Measurements from ENCODE around the gene GRK6.

DNA sequence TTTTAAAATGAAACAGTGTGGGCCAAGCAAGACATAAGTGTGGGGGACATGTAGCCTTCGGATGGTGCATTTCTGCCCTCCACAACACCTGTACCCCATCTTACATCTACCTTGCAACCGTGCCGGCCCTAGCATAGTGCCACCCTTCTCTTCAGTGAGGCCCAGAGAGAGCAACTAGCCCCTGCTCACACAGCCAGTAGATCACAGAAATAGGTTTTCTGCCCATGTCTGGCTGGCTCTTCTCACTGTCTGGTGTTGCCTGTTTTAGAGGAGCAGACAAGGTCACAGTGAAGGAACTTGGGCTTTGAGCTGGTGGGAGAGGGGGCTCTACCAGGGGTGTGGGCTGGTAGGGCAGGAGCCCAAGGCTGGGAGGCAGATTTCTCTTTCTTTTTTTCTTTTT is 59.8 kb downstream of the GRK6 start:
- no peak for TF ChIP-seq ZNF589 (CRISPR knock-in tag; IDR thresholded peaks at IDR 0.05; ENCODE audit: low read depth)
- TF ChIP-seq, protein P1, sequence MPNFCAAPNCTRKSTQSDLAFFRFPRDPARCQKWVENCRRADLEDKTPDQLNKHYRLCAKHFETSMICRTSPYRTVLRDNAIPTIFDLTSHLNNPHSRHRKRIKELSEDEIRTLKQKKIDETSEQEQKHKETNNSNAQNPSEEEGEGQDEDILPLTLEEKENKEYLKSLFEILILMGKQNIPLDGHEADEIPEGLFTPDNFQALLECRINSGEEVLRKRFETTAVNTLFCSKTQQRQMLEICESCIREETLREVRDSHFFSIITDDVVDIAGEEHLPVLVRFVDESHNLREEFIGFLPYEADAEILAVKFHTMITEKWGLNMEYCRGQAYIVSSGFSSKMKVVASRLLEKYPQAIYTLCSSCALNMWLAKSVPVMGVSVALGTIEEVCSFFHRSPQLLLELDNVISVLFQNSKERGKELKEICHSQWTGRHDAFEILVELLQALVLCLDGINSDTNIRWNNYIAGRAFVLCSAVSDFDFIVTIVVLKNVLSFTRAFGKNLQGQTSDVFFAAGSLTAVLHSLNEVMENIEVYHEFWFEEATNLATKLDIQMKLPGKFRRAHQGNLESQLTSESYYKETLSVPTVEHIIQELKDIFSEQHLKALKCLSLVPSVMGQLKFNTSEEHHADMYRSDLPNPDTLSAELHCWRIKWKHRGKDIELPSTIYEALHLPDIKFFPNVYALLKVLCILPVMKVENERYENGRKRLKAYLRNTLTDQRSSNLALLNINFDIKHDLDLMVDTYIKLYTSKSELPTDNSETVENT (CRISPR knock-in tag; IDR thresholded peaks at IDR 0.05): no peak
- TF ChIP-seq, protein P2, sequence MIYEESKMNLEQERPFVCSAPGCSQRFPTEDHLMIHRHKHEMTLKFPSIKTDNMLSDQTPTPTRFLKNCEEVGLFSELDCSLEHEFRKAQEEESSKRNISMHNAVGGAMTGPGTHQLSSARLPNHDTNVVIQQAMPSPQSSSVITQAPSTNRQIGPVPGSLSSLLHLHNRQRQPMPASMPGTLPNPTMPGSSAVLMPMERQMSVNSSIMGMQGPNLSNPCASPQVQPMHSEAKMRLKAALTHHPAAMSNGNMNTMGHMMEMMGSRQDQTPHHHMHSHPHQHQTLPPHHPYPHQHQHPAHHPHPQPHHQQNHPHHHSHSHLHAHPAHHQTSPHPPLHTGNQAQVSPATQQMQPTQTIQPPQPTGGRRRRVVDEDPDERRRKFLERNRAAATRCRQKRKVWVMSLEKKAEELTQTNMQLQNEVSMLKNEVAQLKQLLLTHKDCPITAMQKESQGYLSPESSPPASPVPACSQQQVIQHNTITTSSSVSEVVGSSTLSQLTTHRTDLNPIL (CRISPR knock-in tag; IDR thresholded peaks at IDR 0.05): no peak
- no peak for TF ChIP-seq YY1 (IDR thresholded peaks at IDR 0.05; ENCODE audit: borderline replicate concordance in 1 of 3, control insufficient read depth in 1 of 3, extremely low read depth in 1 of 3, insufficient read depth in 3 of 3, insufficient read length in 1 of 3, insufficient replicate concordance in 2 of 3, low read depth in 1 of 3, low read length in 2 of 3)
- TF ChIP-seq NFRKB (IDR thresholded peaks at IDR 0.05; ENCODE audit: low read depth): no peak
- TF ChIP-seq, protein P3, sequence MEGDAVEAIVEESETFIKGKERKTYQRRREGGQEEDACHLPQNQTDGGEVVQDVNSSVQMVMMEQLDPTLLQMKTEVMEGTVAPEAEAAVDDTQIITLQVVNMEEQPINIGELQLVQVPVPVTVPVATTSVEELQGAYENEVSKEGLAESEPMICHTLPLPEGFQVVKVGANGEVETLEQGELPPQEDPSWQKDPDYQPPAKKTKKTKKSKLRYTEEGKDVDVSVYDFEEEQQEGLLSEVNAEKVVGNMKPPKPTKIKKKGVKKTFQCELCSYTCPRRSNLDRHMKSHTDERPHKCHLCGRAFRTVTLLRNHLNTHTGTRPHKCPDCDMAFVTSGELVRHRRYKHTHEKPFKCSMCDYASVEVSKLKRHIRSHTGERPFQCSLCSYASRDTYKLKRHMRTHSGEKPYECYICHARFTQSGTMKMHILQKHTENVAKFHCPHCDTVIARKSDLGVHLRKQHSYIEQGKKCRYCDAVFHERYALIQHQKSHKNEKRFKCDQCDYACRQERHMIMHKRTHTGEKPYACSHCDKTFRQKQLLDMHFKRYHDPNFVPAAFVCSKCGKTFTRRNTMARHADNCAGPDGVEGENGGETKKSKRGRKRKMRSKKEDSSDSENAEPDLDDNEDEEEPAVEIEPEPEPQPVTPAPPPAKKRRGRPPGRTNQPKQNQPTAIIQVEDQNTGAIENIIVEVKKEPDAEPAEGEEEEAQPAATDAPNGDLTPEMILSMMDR (IDR thresholded peaks at IDR 0.05 in 2 of 3, conservative IDR thresholded peaks at IDR 0.05 in 1 of 3; ENCODE audit: insufficient read depth in 2 of 3, low read depth in 1 of 3, low read length in 3 of 3): no peak
- TF ChIP-seq ESRRA (IDR thresholded peaks at IDR 0.05; ENCODE audit: borderline replicate concordance, low read depth): no peak
- no peak for TF ChIP-seq GABPA (tag; conservative IDR thresholded peaks at IDR 0.05; ENCODE audit: low read depth)
- no peak for TF ChIP-seq ZNF79 (CRISPR knock-in tag; IDR thresholded peaks at IDR 0.05; ENCODE audit: low read depth)
- TF ChIP-seq, protein P4, sequence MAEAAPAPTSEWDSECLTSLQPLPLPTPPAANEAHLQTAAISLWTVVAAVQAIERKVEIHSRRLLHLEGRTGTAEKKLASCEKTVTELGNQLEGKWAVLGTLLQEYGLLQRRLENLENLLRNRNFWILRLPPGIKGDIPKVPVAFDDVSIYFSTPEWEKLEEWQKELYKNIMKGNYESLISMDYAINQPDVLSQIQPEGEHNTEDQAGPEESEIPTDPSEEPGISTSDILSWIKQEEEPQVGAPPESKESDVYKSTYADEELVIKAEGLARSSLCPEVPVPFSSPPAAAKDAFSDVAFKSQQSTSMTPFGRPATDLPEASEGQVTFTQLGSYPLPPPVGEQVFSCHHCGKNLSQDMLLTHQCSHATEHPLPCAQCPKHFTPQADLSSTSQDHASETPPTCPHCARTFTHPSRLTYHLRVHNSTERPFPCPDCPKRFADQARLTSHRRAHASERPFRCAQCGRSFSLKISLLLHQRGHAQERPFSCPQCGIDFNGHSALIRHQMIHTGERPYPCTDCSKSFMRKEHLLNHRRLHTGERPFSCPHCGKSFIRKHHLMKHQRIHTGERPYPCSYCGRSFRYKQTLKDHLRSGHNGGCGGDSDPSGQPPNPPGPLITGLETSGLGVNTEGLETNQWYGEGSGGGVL (CRISPR knock-in tag; IDR thresholded peaks at IDR 0.05): no peak
- no peak for TF ChIP-seq SMARCA5 (IDR thresholded peaks at IDR 0.05)
- TF ChIP-seq ARNT (IDR thresholded peaks at IDR 0.05): no peak

Measured in K562 (cell line).